ENCODE data around the gene ALAS1. TPM values are rescaled to one million over a fixed set of nuclear protein-coding genes. Genes with fewer than 3 reads are reported as not detected.

Gene ALAS1
- total and polyA plus RNA-seq, 9 of the 15 experiments (the other 6 are each of a cell fraction or from before 2014, with no cell fraction given) = 21.4 to 49.5 (median 34.4) TPM

- TF ChIP-seq CEBPG (CRISPR knock-in tag; IDR thresholded peaks at IDR 0.05) (peak; percentile 96), CEBPG (tag; conservative IDR thresholded peaks at IDR 0.05 in 1 of 2, IDR thresholded peaks at IDR 0.05 in 1 of 2) (peak; percentile 86 to 90), ZNF217 (CRISPR knock-in tag; IDR thresholded peaks at IDR 0.05) (no peak), PCBP2 (IDR thresholded peaks at IDR 0.05; ENCODE audit: low read depth, low read length, poor library complexity, severe bottlenecking) (no peak), ZFP36 (IDR thresholded peaks at IDR 0.05; ENCODE audit: low read depth, low read length, partially characterized antibody) (no peak), ZNF668 (CRISPR knock-in tag; IDR thresholded peaks at IDR 0.05) (no peak), TOE1 (IDR thresholded peaks at IDR 0.05; ENCODE audit: borderline replicate concordance) (peak; percentile 96), TOE1 (CRISPR knock-in tag; IDR thresholded peaks at IDR 0.05; ENCODE audit: borderline replicate concordance, low read depth) (no peak), ARID3A (IDR thresholded peaks at IDR 0.05; ENCODE audit: borderline replicate concordance, low read depth, low read length) (no peak), SMAD1 (IDR thresholded peaks at IDR 0.05; ENCODE audit: low read depth, low read length, partially characterized antibody) (peak; percentile 59), SIX5 (IDR thresholded peaks at IDR 0.05; ENCODE audit: borderline replicate concordance in 1 of 2, insufficient read depth in 1 of 2, low read depth in 1 of 2, low read length in 2 of 2) (peak; percentile 65 to 70), SPI1 (IDR thresholded peaks at IDR 0.05; ENCODE audit: borderline replicate concordance, low read depth, low read length) (no peak), ZNF785 (CRISPR knock-in tag; IDR thresholded peaks at IDR 0.05) (no peak), EGR1 (conservative IDR thresholded peaks at IDR 0.05) (peak; percentile 98), TEAD1 (CRISPR knock-in tag; IDR thresholded peaks at IDR 0.05) (peak; percentile 84 to 100), GABPB1 (CRISPR knock-in tag; IDR thresholded peaks at IDR 0.05) (peak; percentile 73), KLF13 (tag; IDR thresholded peaks at IDR 0.05; ENCODE audit: borderline replicate concordance, low read depth) (peak; percentile 71; the same call in 1 of the 2 replicates), HDAC3 (IDR thresholded peaks at IDR 0.05; ENCODE audit: borderline replicate concordance, partially characterized antibody) (no peak), YY1 (IDR thresholded peaks at IDR 0.05; ENCODE audit: borderline replicate concordance in 1 of 3, control insufficient read depth in 1 of 3, extremely low read depth in 1 of 3, insufficient read depth in 3 of 3, insufficient read length in 1 of 3, insufficient replicate concordance in 2 of 3, low read depth in 1 of 3, low read length in 2 of 3) (peak; percentile 41 to 83 (median 78)), PHF21A (IDR thresholded peaks at IDR 0.05; ENCODE audit: borderline replicate concordance, low read depth) (no peak), ZNF133 (CRISPR knock-in tag; IDR thresholded peaks at IDR 0.05) (no peak), ILF3 (IDR thresholded peaks at IDR 0.05; ENCODE audit: borderline replicate concordance) (no peak), TFAP4 (CRISPR knock-in tag; IDR thresholded peaks at IDR 0.05; ENCODE audit: borderline replicate concordance) (peak; percentile 83), RAD51 (IDR thresholded peaks at IDR 0.05; ENCODE audit: borderline replicate concordance, low read depth) (peak; percentile 69; the same call in 1 of the 2 replicates)
Observed at GRCh38 chr3:52154135-52155094, 43.5 kb upstream of the ALAS1 start, which contains the start of gene POC1A (continued).

Measured in K562 (cell line).